ENCODE results near the gene PCDHB16.
A peak's percentile ranks its signal among the peaks of the same experiment; 100 is the strongest.
"Not testable (repeated sequence)": the region's sequence is repeated elsewhere in the genome, so short reads cannot be mapped to it uniquely, and the experiment has no call there.

PCDHB16 gene

GRCh38 chr5:141150993-141151325 lies 31.2 kb upstream of the PCDHB16 start:
- Histone ChIP-seq H3K4me3 (ENCODE audit: low read depth, low read length) (no peak overlapping the region), H3K36me3 (no peaks in the 10 kb centered on the region), H3K27me3 (ENCODE audit: insufficient read depth, low read depth, severe bottlenecking) (no peaks in the 10 kb centered on the region), H3K9me3 (ENCODE audit: severe bottlenecking) (no peaks in the 10 kb centered on the region), H3K27ac (no peak overlapping the region)
- no peak for TF ChIP-seq CTCF (IDR thresholded peaks at IDR 0.05; ENCODE audit: low read depth, low read length)
- DNase-seq = no peak

- H3K9me3 ChIP-seq (ENCODE audit: severe bottlenecking); DNase-seq; H3K36me3 ChIP-seq; H3K27me3 ChIP-seq (ENCODE audit: insufficient read depth, low read depth, severe bottlenecking); H3K27ac ChIP-seq; H3K4me3 ChIP-seq (ENCODE audit: low read depth, low read length): not testable (repeated sequence)
These were observed 30.6 kb upstream of the PCDHB16 start for GRCh38 chr5:141151632-141152031.

GRCh38 chr5:141152096-141152495 lies 30.1 kb upstream of the PCDHB16 start:
- H3K4me3 ChIP-seq (ENCODE audit: low read depth, low read length); H3K27me3 ChIP-seq (ENCODE audit: insufficient read depth, low read depth, severe bottlenecking); H3K9me3 ChIP-seq (ENCODE audit: severe bottlenecking); H3K36me3 ChIP-seq; H3K27ac ChIP-seq; DNase-seq: not testable (repeated sequence)

GRCh38 chr5:141155540-141156374 lies 26.4 kb upstream of the PCDHB16 start:
- H3K4me3 ChIP-seq (ENCODE audit: low read depth, low read length) = no peak overlapping the region
- DNase-seq = no peak
- no peaks in the 10 kb centered on the region for H3K27me3 ChIP-seq (ENCODE audit: insufficient read depth, low read depth, severe bottlenecking)
- peak; percentile 59 for TF ChIP-seq CTCF (IDR thresholded peaks at IDR 0.05; ENCODE audit: low read depth, low read length)
- H3K9me3 ChIP-seq (ENCODE audit: severe bottlenecking) = no peaks in the 10 kb centered on the region
- H3K36me3 ChIP-seq = no peaks in the 10 kb centered on the region
- H3K27ac ChIP-seq = no peak overlapping the region

- H3K4me3 ChIP-seq (ENCODE audit: low read depth, low read length); H3K27ac ChIP-seq; H3K36me3 ChIP-seq; DNase-seq; H3K27me3 ChIP-seq (ENCODE audit: insufficient read depth, low read depth, severe bottlenecking); H3K9me3 ChIP-seq (ENCODE audit: severe bottlenecking): not testable (repeated sequence)
These were observed 24.8 kb upstream of the PCDHB16 start for GRCh38 chr5:141157356-141157755.

- DNase-seq; H3K27me3 ChIP-seq (ENCODE audit: insufficient read depth, low read depth, severe bottlenecking); H3K9me3 ChIP-seq (ENCODE audit: severe bottlenecking); H3K36me3 ChIP-seq; H3K27ac ChIP-seq; H3K4me3 ChIP-seq (ENCODE audit: low read depth, low read length): not testable (repeated sequence)
These were observed 24.3 kb upstream of the PCDHB16 start for GRCh38 chr5:141157901-141158300.

- peaks cover 6% of the 10 kb centered on the region for H3K9me3 ChIP-seq (ENCODE audit: severe bottlenecking)
- peak; percentile 31; the same call in 1 of the 2 replicates for TF ChIP-seq CTCF (IDR thresholded peaks at IDR 0.05; ENCODE audit: low read depth, low read length)
- no peak within 1 kb of the TSS for H3K27ac ChIP-seq
- peak; percentile 22 for DNase-seq
- H3K36me3 ChIP-seq = no peaks in the 10 kb centered on the region
- H3K4me3 ChIP-seq (ENCODE audit: low read depth, low read length) = no peak within 1 kb of the TSS
- no peaks in the 10 kb centered on the region for H3K27me3 ChIP-seq (ENCODE audit: insufficient read depth, low read depth, severe bottlenecking)
These were observed 9.6 kb upstream of the PCDHB16 start, which contains the start of gene PCDHB7 for GRCh38 chr5:141172381-141173204. Gene PCDHB7, plus strand, starts transcription at chr5:141172644. Its CDS starts 192 bp downstream, at chr5:141172836.

GRCh38 chr5:141174291-141175104 lies 7.7 kb upstream of the PCDHB16 start:
- H3K27me3 ChIP-seq (ENCODE audit: insufficient read depth, low read depth, severe bottlenecking); H3K9me3 ChIP-seq (ENCODE audit: severe bottlenecking); H3K27ac ChIP-seq; H3K36me3 ChIP-seq; DNase-seq; H3K4me3 ChIP-seq (ENCODE audit: low read depth, low read length): not testable (repeated sequence)
